K562 (cell line): ENCODE results near the gene ETV4. TPM values are rescaled to one million over a fixed set of nuclear protein-coding genes. Genes with fewer than 3 reads are reported as not detected.

Experiments
- ARID2 ChIP-seq: fragments of 450-650 bp; IDR thresholded peaks from 2 replicates; pipeline ENCODE4 v1.6.1; 2017; ENCODE audit warnings: antibody characterized with exemption, mild to moderate bottlenecking
- BHLHE40 ChIP-seq: IDR thresholded peaks from 2 replicates; pipeline ENCODE4 v1.6.1; 2011; ENCODE audit warnings: low read length, improper control_type of control experiment
- CHCHD3 ChIP-seq: fragments of 250-450 bp; sonication (Bioruptor Pico); IDR thresholded peaks from 2 replicates; pipeline ENCODE4 v2.1.2; 2022; ENCODE audit warnings: mild to moderate bottlenecking
- ELF1 ChIP-seq: fragments of 200-800 bp; sonication (Bioruptor generic); IDR thresholded peaks from 2 replicates; pipeline ENCODE4 v1.6.1; 2016; ENCODE audit warnings: missing genetic modification characterization, missing compliant biosample characterization
- ETV6 ChIP-seq, 3 experiments: fragments of 150-350 bp in 1 of 3; sonication (generic) in 1 of 3; formaldehyde crosslinking in 1 of 3; IDR thresholded peaks; 2 replicates each; pipeline versions ENCODE4 v1.6.1 to v1.8.0; 2014 to 2022; ENCODE audit warnings: borderline replicate concordance in 2 of 3, low read depth in 2 of 3, antibody characterized with exemption in 1 of 3, low read length in 1 of 3, mild to moderate bottlenecking in 1 of 3, missing genetic modification reagents in 1 of 3
- HDAC1 ChIP-seq, 2 experiments: fragments of 450-650 bp; IDR thresholded peaks; 2 replicates each; pipeline ENCODE4 v1.6.1; 2016 to 2017; ENCODE audit warnings: inconsistent platforms in 1 of 2, mild to moderate bottlenecking in 1 of 2, moderate library complexity in 1 of 2
- IFI16 ChIP-seq: fragments of 250-450 bp; sonication (Bioruptor Pico); IDR thresholded peaks from 2 replicates; pipeline ENCODE4 v2.1.2; 2022; ENCODE audit warnings: mild to moderate bottlenecking, inconsistent platforms
- KAT2B ChIP-seq: IDR thresholded peaks from one replicate; pipeline ENCODE4 v1.6.1; 2012; ENCODE audit warnings: low read depth, mild to moderate bottlenecking, control low read depth, inconsistent platforms, low read length, moderate library complexity
- MAFG ChIP-seq: fragments of 450-650 bp; conservative IDR thresholded peaks from 2 replicates; pipeline ENCODE4 v1.6.1; 2016; ENCODE audit warnings: missing genetic modification characterization, missing compliant biosample characterization
- NFIX ChIP-seq: fragments of 250-450 bp; sonication (Bioruptor Pico); IDR thresholded peaks from 2 replicates; pipeline ENCODE4 v1.4.0; 2020; ENCODE audit warnings: low read depth, mild to moderate bottlenecking, moderate library complexity
- NONO ChIP-seq, 2 experiments: fragments of 200-400 bp in 1 of 2; fragments of 450-650 bp in 1 of 2; formaldehyde crosslinking in 1 of 2; IDR thresholded peaks; 2 replicates each; pipeline ENCODE4 v1.6.1; 2017; ENCODE audit warnings: low read depth in 2 of 2, mild to moderate bottlenecking in 2 of 2, moderate library complexity in 2 of 2, low read length in 1 of 2
- POLR2B ChIP-seq: fragments of 450-650 bp; IDR thresholded peaks from 2 replicates; pipeline ENCODE4 v1.6.1; 2018; ENCODE audit warnings: low read depth; ENCODE audit not compliant: partially characterized antibody
- TAF1 ChIP-seq: IDR thresholded peaks from 2 replicates; pipeline ENCODE4 v1.6.1; 2011; ENCODE audit warnings: mild to moderate bottlenecking, low read length, moderate library complexity; ENCODE audit not compliant: insufficient read depth, control insufficient read depth, severe bottlenecking; ENCODE audit errors: extremely low read depth
- ZNF121 ChIP-seq: sonication (generic); formaldehyde crosslinking; conservative IDR thresholded peaks from 2 replicates; pipeline ENCODE4 v1.8.0; 2022; ENCODE audit warnings: missing genetic modification reagents
- ZNF165 ChIP-seq: fragments of 250-450 bp; sonication (Bioruptor Pico); IDR thresholded peaks from 2 replicates; pipeline ENCODE4 v1.4.0; 2020; ENCODE audit warnings: borderline replicate concordance
- ZNF224 ChIP-seq: sonication (generic); formaldehyde crosslinking; IDR thresholded peaks from 2 replicates; pipeline ENCODE4 v1.8.0; 2022; ENCODE audit warnings: mild to moderate bottlenecking, missing genetic modification reagents
- ZNF507 ChIP-seq: conservative IDR thresholded peaks from 2 replicates; pipeline ENCODE4 v1.6.1; 2017; ENCODE audit warnings: missing genetic modification characterization, missing compliant biosample characterization
- polyA plus RNA-seq, 8 experiments: library from polyadenylated mRNA; depleted of rRNA in 4 of 8; stranded (reverse) in 5 of 8; unstranded in 3 of 8; fragments of >200 nt; fragmentation: Nextera tagmentation in 2 of 8; fragmentation: Illumina TruSeq in 1 of 8; extraction: Ambion mirVana in 2 of 8; extraction: Trizol in 1 of 8; gene quantifications; 2 replicates each; pipeline versions ENCODE4 v1.2.1 to v1.2.3, GENCODE V29; 2011 to 2014; ENCODE audit warnings: inconsistent platforms in 1 of 8, missing spikeins in 1 of 8
- total RNA-seq, 7 experiments: library from RNA; depleted of rRNA in 6 of 7; stranded (reverse); fragments of >200 nt in 6 of 7; fragmentation: Illumina TruSeq in 2 of 7; extraction: Trizol in 2 of 7; gene quantifications; 2 replicates each; pipeline versions ENCODE4 v1.2.1 to v1.2.3, GENCODE V29; 2011 to 2021; ENCODE audit warnings: low replicate concordance in 1 of 7
- TF ChIP-seq, protein P1 (sequence below): fragments of 450-650 bp; IDR thresholded peaks from 2 replicates; pipeline ENCODE4 v1.6.1; 2016; ENCODE audit warnings: missing biosample characterization, missing genetic modification characterization
- TF ChIP-seq, protein P2 (sequence below): fragments of 250-450 bp; sonication (Bioruptor Pico); IDR thresholded peaks from 2 replicates; pipeline ENCODE4 v1.5.1; 2021; ENCODE audit warnings: mild to moderate bottlenecking
- TF ChIP-seq, protein P3 (sequence below), 2 experiments: fragments of 250-450 bp in 1 of 2; fragments of 450-650 bp in 1 of 2; sonication (Bioruptor Pico) in 1 of 2; IDR thresholded peaks; 2 replicates each; pipeline versions ENCODE4 v1.6.1 to v1.8.0; 2016 to 2021; ENCODE audit warnings: mild to moderate bottlenecking in 2 of 2, moderate library complexity in 2 of 2, missing compliant biosample characterization in 1 of 2, missing genetic modification characterization in 1 of 2
- TF ChIP-seq, protein P4 (sequence below): conservative IDR thresholded peaks from 2 replicates; pipeline ENCODE4 v1.6.1; 2011; ENCODE audit warnings: low read depth, mild to moderate bottlenecking, low read length; ENCODE audit not compliant: control insufficient read depth
- TF ChIP-seq, protein P5 (sequence below): fragments of 200-400 bp; formaldehyde crosslinking; IDR thresholded peaks from 2 replicates; pipeline ENCODE4 v1.6.1; 2017; ENCODE audit warnings: mild to moderate bottlenecking, low read depth, low read length, moderate library complexity

ETV4 gene
- total and polyA plus RNA-seq, 9 of the 15 experiments (the other 6 are each of a cell fraction or from before 2014, with no cell fraction given), result 5.5 to 66.3 (median 28.2) TPM

DNA sequence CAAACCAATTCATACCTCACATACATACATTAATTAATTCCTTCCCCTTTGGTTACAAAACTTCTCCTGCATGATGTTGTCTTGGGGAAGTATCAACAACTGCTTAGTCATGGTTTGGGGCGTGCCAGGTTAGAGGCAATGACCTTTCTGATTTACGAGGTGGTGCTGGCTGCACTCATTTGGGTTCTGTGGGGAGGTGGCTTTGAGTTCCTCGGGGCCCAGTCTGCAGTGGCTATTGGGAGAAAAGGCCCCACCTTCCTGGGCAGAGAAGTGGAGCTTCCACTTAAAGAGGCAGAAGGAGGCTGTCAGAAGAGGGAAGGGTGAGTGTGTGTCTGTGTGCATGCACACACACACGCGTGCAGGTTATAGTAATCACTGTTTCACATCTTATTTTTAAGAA lies 10.2 kb upstream of the ETV4 start (continued):
- TF ChIP-seq, protein P1, sequence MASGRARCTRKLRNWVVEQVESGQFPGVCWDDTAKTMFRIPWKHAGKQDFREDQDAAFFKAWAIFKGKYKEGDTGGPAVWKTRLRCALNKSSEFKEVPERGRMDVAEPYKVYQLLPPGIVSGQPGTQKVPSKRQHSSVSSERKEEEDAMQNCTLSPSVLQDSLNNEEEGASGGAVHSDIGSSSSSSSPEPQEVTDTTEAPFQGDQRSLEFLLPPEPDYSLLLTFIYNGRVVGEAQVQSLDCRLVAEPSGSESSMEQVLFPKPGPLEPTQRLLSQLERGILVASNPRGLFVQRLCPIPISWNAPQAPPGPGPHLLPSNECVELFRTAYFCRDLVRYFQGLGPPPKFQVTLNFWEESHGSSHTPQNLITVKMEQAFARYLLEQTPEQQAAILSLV (tag), result no peak
- TF ChIP-seq MAFG (peak; percentile 99), ZNF121 (CRISPR knock-in tag) (no peak), ZNF507 (tag) (no peak), ETV6 (IDR thresholded peaks at IDR 0.05; ENCODE audit: borderline replicate concordance in 1 of 2, low read depth in 2 of 2, low read length in 1 of 2) (no peak), ETV6 (CRISPR knock-in tag; IDR thresholded peaks at IDR 0.05; ENCODE audit: borderline replicate concordance) (no peak), IFI16 (no peak), ZNF224 (CRISPR knock-in tag) (no peak), TAF1 (no peak), ZNF165 (CRISPR knock-in tag) (no peak), ARID2 (no peak), NONO (IDR thresholded peaks at IDR 0.05; ENCODE audit: low read depth in 2 of 2, low read length in 1 of 2) (peak in 1 of 2 experiments; percentile 46; a peak in 1 of 4 replicates), BHLHE40 (peak; percentile 83), CHCHD3 (no peak), KAT2B (no peak), ELF1 (tag) (no peak), POLR2B (no peak), HDAC1 (IDR thresholded peaks at IDR 0.05) (no peak), NFIX (CRISPR knock-in tag) (no peak)
- TF ChIP-seq, protein P2, sequence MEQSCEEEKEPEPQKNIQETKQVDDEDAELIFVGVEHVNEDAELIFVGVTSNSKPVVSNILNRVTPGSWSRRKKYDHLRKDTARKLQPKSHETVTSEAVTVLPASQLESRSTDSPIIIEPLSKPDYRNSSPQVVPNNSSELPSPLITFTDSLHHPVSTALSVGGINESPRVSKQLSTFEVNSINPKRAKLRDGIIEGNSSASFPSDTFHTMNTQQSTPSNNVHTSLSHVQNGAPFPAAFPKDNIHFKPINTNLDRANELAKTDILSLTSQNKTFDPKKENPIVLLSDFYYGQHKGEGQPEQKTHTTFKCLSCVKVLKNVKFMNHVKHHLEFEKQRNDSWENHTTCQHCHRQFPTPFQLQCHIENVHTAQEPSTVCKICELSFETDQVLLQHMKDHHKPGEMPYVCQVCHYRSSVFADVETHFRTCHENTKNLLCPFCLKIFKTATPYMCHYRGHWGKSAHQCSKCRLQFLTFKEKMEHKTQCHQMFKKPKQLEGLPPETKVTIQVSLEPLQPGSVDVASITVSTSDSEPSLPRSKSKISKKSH (CRISPR knock-in tag), result no peak
- TF ChIP-seq, protein P3, sequence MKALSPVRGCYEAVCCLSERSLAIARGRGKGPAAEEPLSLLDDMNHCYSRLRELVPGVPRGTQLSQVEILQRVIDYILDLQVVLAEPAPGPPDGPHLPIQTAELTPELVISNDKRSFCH (CRISPR knock-in tag; IDR thresholded peaks at IDR 0.05), result no peak
- TF ChIP-seq, protein P3 (tag; IDR thresholded peaks at IDR 0.05), result 0 out of 2 replicates have a peak, but pooled peaks have one; percentile 32
- TF ChIP-seq, protein P4, sequence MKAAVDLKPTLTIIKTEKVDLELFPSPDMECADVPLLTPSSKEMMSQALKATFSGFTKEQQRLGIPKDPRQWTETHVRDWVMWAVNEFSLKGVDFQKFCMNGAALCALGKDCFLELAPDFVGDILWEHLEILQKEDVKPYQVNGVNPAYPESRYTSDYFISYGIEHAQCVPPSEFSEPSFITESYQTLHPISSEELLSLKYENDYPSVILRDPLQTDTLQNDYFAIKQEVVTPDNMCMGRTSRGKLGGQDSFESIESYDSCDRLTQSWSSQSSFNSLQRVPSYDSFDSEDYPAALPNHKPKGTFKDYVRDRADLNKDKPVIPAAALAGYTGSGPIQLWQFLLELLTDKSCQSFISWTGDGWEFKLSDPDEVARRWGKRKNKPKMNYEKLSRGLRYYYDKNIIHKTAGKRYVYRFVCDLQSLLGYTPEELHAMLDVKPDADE, result no peak
- TF ChIP-seq, protein P5, sequence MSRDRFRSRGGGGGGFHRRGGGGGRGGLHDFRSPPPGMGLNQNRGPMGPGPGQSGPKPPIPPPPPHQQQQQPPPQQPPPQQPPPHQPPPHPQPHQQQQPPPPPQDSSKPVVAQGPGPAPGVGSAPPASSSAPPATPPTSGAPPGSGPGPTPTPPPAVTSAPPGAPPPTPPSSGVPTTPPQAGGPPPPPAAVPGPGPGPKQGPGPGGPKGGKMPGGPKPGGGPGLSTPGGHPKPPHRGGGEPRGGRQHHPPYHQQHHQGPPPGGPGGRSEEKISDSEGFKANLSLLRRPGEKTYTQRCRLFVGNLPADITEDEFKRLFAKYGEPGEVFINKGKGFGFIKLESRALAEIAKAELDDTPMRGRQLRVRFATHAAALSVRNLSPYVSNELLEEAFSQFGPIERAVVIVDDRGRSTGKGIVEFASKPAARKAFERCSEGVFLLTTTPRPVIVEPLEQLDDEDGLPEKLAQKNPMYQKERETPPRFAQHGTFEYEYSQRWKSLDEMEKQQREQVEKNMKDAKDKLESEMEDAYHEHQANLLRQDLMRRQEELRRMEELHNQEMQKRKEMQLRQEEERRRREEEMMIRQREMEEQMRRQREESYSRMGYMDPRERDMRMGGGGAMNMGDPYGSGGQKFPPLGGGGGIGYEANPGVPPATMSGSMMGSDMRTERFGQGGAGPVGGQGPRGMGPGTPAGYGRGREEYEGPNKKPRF, result no peak
